ENCODE results near the gene CHD2. TPM values are rescaled to one million over a fixed set of nuclear protein-coding genes. Genes with fewer than 3 reads are reported as not detected.

CHD2 gene
- total RNA-seq, 2 donors from 2014 or later, result 76.3 to 137 TPM

DNA sequence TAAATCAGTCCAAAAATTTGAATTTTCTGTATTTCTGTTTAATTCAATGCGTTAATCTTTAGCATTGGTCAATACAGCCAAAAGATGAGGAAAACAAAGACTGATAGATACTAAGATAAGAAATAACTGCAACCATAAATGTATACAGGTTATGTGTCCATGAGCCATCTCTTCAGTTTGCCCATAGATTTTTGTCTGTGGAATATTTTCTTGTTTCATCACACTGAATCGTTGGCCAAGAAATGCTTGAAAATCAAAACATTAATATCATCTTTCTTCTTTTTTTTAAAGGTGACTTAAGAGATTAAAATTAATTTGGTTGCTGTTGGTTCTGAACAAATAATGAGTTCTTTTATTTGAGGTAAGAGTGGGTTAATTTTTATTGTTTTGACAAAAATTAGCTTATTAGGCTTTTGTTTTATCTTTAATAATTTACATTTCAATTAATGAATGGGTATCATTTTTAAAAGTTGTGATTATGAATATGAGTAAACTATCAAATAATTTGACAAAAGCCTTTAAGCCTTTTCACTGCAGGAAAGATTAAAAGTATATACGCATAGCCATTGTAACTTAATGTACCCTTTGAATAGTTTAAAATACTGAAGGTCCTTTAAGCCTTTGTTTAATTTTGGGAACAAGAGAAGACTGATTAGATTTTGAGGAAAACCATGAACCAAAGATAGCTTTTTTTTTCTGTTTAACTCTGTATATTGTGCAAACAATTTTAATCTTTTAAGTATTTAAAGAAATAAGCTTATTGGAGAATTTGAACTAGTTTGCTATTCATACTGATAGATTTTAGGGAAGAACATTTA is 14.7 kb upstream of the CHD2 start:
- intact Hi-C loops (cut with DNase I), result no loop called here
- TF ChIP-seq POLR2A (IDR thresholded peaks at IDR 0.05), result no peak
- no peak for TF ChIP-seq POLR2AphosphoS5 (IDR thresholded peaks at IDR 0.05)
- TF ChIP-seq, protein P1, sequence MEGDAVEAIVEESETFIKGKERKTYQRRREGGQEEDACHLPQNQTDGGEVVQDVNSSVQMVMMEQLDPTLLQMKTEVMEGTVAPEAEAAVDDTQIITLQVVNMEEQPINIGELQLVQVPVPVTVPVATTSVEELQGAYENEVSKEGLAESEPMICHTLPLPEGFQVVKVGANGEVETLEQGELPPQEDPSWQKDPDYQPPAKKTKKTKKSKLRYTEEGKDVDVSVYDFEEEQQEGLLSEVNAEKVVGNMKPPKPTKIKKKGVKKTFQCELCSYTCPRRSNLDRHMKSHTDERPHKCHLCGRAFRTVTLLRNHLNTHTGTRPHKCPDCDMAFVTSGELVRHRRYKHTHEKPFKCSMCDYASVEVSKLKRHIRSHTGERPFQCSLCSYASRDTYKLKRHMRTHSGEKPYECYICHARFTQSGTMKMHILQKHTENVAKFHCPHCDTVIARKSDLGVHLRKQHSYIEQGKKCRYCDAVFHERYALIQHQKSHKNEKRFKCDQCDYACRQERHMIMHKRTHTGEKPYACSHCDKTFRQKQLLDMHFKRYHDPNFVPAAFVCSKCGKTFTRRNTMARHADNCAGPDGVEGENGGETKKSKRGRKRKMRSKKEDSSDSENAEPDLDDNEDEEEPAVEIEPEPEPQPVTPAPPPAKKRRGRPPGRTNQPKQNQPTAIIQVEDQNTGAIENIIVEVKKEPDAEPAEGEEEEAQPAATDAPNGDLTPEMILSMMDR (IDR thresholded peaks at IDR 0.05), result no peak
- no peaks in the 10 kb centered on the region for H3K27me3 ChIP-seq (replicated peaks; ENCODE audit: insufficient read depth)
- H3K4me1 ChIP-seq (replicated peaks), result no peaks in the 10 kb centered on the region
- no peak for DNase-seq (ENCODE audit: low spot score)
- H3K4me3 ChIP-seq, result peak overlapping the region; percentile 97 to 98
- H3K27ac ChIP-seq, result peak overlapping the region; percentile 100
- no peaks in the 10 kb centered on the region for H3K36me3 ChIP-seq
- WGBS, result 3% methylated on average over 3 of the region's 3 CpGs
- H3K9me3 ChIP-seq, result no peaks in the 10 kb centered on the region

DNA sequence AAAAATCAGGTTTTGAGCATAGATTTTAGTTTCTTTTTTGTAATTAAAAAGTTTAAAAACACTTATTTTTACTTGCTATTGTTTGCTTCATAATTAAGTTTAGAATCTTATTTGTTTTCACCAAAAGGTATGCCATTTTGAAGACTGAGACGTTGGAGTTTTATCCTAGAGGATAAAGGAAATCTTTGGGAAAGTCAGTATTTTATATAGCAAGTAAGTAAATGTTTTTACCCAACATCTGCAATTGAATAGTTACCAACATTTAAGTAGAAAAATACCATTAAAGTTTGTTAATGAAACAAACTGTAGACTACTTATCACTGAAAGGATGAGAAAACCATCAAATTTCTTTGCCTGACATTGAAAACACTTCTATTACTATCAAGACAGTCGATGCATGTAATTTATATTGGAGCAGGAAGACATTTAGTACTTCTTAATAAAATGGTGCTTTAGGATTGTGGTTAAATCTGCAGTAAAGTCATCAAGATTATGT is 14.0 kb upstream of the CHD2 start:
- WGBS, result 4% methylated on average over 2 of the region's 2 CpGs
- Histone ChIP-seq H3K9me3 (no peaks in the 10 kb centered on the region), H3K36me3 (no peaks in the 10 kb centered on the region), H3K4me1 (replicated peaks) (no peaks in the 10 kb centered on the region), H3K27me3 (replicated peaks; ENCODE audit: insufficient read depth) (no peaks in the 10 kb centered on the region), H3K27ac (peak overlapping the region; percentile 100), H3K4me3 (peak overlapping the region; percentile 97 to 98)
- intact Hi-C loops (cut with DNase I), result no loop called here
- TF ChIP-seq, protein P1 (IDR thresholded peaks at IDR 0.05), result no peak
- no peak for TF ChIP-seq POLR2AphosphoS5 (IDR thresholded peaks at IDR 0.05)
- no peak for TF ChIP-seq POLR2A (IDR thresholded peaks at IDR 0.05)
- DNase-seq (ENCODE audit: low spot score), result no peak

DNA sequence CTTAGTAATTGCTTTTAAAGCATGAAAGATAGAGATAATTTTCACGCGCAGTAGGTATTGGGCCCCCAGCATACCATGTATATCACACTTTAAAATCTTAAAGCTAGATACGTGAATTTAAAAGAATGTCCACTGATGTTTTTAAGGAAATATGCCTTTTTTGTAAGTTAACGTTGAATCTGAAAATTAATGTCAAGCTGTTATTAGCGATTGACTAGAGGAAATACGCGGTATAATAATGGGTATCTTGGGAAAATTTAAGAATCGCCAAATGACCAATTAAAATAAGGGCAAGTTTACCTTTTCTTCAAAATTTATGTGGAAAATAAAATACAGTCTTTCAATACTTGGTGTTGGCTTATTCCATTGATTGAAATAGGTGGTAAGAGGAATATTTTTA is 13.3 kb upstream of the CHD2 start:
- 36% methylated on average over 8 of the region's 8 CpGs for WGBS
- Histone ChIP-seq H3K4me1 (replicated peaks) (no peaks in the 10 kb centered on the region), H3K27ac (peak overlapping the region; percentile 100), H3K9me3 (no peaks in the 10 kb centered on the region), H3K27me3 (replicated peaks; ENCODE audit: insufficient read depth) (no peaks in the 10 kb centered on the region), H3K36me3 (no peaks in the 10 kb centered on the region), H3K4me3 (peak overlapping the region; percentile 0 to 97)
- TF ChIP-seq POLR2A (IDR thresholded peaks at IDR 0.05) (peak; percentile 7), POLR2AphosphoS5 (IDR thresholded peaks at IDR 0.05) (no peak)
- DNase-seq (ENCODE audit: low spot score), result no peak
- intact Hi-C loops (cut with DNase I), result no loop called here

DNA sequence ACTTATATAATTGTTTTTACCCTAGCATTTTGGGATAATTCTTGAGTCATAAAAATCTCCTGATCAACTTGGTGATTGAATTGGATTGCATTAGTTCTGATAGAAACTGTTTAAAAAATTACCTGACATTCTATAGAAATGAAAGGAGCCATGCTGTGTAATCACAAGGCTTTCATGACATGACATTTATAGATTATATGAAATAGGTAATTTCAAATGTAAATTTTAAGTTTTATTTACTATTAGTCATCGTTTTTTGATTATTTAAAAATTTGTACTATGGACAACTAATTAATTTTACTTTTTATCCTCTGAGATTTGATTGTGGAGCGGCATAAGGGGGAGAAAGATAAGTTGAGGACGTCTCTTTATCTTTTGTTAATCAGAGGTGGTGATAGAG is 12.3 kb upstream of the CHD2 start:
- TF ChIP-seq POLR2A (IDR thresholded peaks at IDR 0.05), result no peak
- TF ChIP-seq POLR2AphosphoS5 (IDR thresholded peaks at IDR 0.05), result no peak
- TF ChIP-seq, protein P1 (IDR thresholded peaks at IDR 0.05), result no peak
- intact Hi-C loops (cut with DNase I), result no loop called here
- no peaks in the 10 kb centered on the region for H3K4me1 ChIP-seq (replicated peaks)
- H3K36me3 ChIP-seq, result no peaks in the 10 kb centered on the region
- peak overlapping the region; percentile 100 for H3K27ac ChIP-seq
- H3K9me3 ChIP-seq, result no peaks in the 10 kb centered on the region
- H3K4me3 ChIP-seq, result peak overlapping the region; percentile 0 to 97
- 21% methylated on average over 3 of the region's 3 CpGs for WGBS
- DNase-seq (ENCODE audit: low spot score), result no peak
- H3K27me3 ChIP-seq (replicated peaks; ENCODE audit: insufficient read depth), result no peaks in the 10 kb centered on the region

DNA sequence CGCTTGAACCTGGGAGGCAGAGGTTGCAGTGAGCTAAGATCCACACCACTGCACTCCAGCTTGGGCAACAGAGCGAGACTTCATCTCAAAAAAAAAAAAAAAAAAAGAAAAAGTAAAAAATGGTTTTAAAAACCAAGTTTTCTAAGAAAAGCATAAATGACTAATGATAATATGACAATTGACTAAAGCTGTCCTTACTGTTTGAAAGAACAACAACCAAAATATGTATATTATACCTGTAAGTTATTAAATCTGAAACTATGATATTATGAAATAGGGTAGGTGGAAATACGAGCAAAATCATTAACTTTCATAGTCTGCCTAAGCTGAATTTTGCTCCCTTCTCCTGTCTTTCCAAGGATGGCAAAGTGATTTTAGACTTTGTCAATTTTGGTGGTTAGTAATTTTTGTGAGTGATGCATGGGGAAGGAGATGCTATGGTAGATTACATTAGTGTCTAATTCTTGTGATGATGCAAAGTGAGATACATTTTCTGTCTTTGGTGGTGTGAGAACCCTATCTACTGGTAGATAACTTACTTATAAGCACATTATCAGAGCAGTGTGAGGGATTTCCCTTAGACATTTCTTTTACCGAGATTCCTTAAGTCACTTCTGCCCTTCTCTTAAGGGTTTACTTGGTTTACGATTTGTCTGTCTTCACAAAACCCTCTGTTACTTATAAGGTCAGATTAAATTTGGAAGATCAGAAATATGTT is 10.6 kb upstream of the CHD2 start:
- peak overlapping the region; percentile 100 for H3K27ac ChIP-seq
- intact Hi-C loops (cut with DNase I), result no loop called here
- WGBS, result 84% methylated on average over 5 of the region's 5 CpGs

More for the DNA sequence above, 10.6 kb upstream of the CHD2 start:
- no peaks in the 10 kb centered on the region for H3K9me3 ChIP-seq
- DNase-seq (ENCODE audit: low spot score), result no peak
- no peak overlapping the region for H3K4me3 ChIP-seq
- H3K4me1 ChIP-seq (replicated peaks), result no peaks in the 10 kb centered on the region
- no peaks in the 10 kb centered on the region for H3K27me3 ChIP-seq (replicated peaks; ENCODE audit: insufficient read depth)
- TF ChIP-seq POLR2AphosphoS5 (IDR thresholded peaks at IDR 0.05) (no peak), POLR2A (IDR thresholded peaks at IDR 0.05) (no peak)
- TF ChIP-seq, protein P1 (IDR thresholded peaks at IDR 0.05), result no peak
- H3K36me3 ChIP-seq, result no peaks in the 10 kb centered on the region
